Glutamatergic neuron (in vitro differentiated cells): ENCODE results near the gene EPN2. TPM values are rescaled to one million over a fixed set of nuclear protein-coding genes. Genes with fewer than 3 reads are reported as not detected.

Experiments
- DNase-seq: peaks from one replicate; pipeline ENCODE4 v3.0.0; 2022
- H3K27ac Mint-ChIP-seq: one replicate; pipeline ENCODE4 v1.8.0; 2020; ENCODE audit warnings: mild to moderate bottlenecking, mixed read lengths, inconsistent platforms; ENCODE audit not compliant: unreplicated experiment
- H3K27me3 Mint-ChIP-seq: one replicate; pipeline ENCODE4 v1.8.0; 2020; ENCODE audit warnings: mild to moderate bottlenecking, moderate library complexity, mixed read lengths, inconsistent platforms; ENCODE audit not compliant: unreplicated experiment
- H3K36me3 Mint-ChIP-seq: one replicate; pipeline ENCODE4 v1.8.0; 2020; ENCODE audit warnings: mild to moderate bottlenecking, mixed read lengths, inconsistent platforms; ENCODE audit not compliant: unreplicated experiment
- H3K4me1 Mint-ChIP-seq: one replicate; pipeline ENCODE4 v1.8.0; 2020; ENCODE audit warnings: mild to moderate bottlenecking, low read depth, mixed read lengths, inconsistent platforms; ENCODE audit not compliant: unreplicated experiment
- H3K4me3 Mint-ChIP-seq: one replicate; pipeline ENCODE4 v1.8.0; 2020; ENCODE audit warnings: mild to moderate bottlenecking, mixed read lengths, inconsistent platforms; ENCODE audit not compliant: unreplicated experiment
- H3K9me3 Mint-ChIP-seq: one replicate; pipeline ENCODE4 v1.8.0; 2020; ENCODE audit warnings: mild to moderate bottlenecking, moderate library complexity, mixed read lengths, inconsistent platforms; ENCODE audit not compliant: unreplicated experiment
- total RNA-seq: library from RNA; stranded (reverse); fragmentation: NEBNext Ultra II Directional; extraction: Animal tissue kit (Norgen Biotek cat#: 25700); gene quantifications from one replicate; pipeline ENCODE4 v1.2.1, GENCODE V29; 2021; ENCODE audit not compliant: unreplicated experiment
- TF ChIP-seq, protein P1 (sequence below): fragments of 200-600 bp; sonication (generic); IDR thresholded peaks from one replicate; pipeline ENCODE4 v1.5.0; 2021; ENCODE audit not compliant: partially characterized antibody, unreplicated experiment

Gene EPN2
- total RNA-seq, 1 donor from 2014 or later, result 45.2 TPM

DNA sequence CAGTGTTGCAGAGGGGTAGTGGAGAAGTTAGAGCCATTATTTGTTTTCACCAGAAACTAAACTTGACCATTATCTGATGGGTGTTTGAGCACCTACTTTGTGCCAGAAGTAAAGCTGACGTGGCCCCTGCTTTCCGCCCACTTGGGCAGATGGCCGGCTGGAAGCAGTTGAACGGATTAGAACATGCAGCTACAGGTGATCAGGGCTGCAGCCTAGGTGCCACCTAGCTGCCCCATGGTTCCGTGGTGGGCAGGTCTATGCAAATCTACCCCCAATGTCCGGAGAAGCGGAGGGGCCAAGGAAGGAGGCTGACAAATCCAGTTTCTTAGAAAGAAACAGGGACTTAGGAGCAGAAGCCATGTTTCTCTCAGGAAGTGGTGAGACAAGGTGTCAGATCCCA lies 62.7 kb downstream of the EPN2 start:
- Mint-ChIP-seq H3K27me3 (no peaks in the 10 kb centered on the region), H3K4me3 (no peak overlapping the region), H3K9me3 (no peaks in the 10 kb centered on the region), H3K27ac (no peak overlapping the region), H3K36me3 (no peaks in the 10 kb centered on the region), H3K4me1 (no peaks in the 10 kb centered on the region)
- no peak for DNase-seq
- TF ChIP-seq, protein P1, sequence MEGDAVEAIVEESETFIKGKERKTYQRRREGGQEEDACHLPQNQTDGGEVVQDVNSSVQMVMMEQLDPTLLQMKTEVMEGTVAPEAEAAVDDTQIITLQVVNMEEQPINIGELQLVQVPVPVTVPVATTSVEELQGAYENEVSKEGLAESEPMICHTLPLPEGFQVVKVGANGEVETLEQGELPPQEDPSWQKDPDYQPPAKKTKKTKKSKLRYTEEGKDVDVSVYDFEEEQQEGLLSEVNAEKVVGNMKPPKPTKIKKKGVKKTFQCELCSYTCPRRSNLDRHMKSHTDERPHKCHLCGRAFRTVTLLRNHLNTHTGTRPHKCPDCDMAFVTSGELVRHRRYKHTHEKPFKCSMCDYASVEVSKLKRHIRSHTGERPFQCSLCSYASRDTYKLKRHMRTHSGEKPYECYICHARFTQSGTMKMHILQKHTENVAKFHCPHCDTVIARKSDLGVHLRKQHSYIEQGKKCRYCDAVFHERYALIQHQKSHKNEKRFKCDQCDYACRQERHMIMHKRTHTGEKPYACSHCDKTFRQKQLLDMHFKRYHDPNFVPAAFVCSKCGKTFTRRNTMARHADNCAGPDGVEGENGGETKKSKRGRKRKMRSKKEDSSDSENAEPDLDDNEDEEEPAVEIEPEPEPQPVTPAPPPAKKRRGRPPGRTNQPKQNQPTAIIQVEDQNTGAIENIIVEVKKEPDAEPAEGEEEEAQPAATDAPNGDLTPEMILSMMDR, result no peak

DNA sequence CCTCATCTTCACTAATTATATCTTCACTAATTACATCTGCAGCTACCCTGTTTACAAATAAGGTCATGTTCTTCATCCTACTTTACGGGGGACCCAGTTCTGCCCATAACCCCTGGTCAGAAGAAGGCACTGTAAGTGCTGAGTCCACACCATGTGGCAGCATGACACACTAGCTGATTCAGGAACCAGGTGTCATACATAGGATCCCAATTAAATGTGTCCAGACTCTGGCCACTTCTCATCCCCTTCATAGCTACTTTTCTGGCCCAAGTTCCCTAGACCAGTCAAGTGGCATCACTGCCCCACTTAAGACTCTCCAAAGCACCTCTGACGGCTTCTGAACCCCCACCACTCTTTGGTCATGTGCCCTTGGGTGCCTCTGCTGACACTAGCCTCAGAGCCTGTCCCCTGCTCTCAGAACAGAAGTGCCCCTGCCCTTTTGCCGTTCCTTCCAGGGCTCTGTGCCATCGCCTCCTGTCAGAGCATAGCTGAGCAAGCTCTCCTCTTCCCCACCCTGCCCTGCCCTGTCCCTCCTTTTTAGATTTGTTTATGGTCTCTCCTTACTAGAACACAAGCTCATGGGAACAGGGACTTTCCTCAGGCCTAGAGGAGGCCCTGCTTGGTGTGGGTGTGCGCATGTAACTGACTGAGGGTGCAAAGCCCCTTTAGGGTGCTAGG lies 64.2 kb downstream of the EPN2 start:
- Mint-ChIP-seq H3K4me3 (no peak overlapping the region), H3K36me3 (no peaks in the 10 kb centered on the region), H3K9me3 (no peaks in the 10 kb centered on the region), H3K27ac (no peak overlapping the region), H3K27me3 (peaks cover under 1% of the 10 kb centered on the region), H3K4me1 (no peaks in the 10 kb centered on the region)
- TF ChIP-seq, protein P1, result no peak
- DNase-seq, result no peak

DNA sequence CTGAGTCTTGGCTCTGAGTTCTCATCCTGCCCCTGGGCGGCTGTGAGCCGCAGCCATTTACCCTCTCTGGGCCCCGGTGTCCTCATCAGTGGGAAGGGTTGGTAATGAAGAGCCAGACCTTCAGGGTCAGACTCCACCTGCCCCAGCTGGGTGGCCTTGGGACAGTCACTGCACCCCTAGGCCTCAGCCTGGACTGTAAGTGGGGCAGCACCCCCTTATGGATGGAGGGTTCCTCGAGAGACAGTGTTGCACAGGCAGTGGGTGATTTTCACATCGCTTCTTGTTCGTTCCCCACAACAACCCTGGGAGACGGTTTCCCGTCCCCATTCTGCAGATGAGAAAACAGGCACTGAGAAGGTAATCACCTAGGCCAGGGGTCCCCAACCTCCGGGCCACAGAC lies 64.8 kb downstream of the EPN2 start:
- TF ChIP-seq, protein P1, result no peak
- Mint-ChIP-seq H3K4me1 (no peaks in the 10 kb centered on the region), H3K9me3 (no peaks in the 10 kb centered on the region), H3K27ac (no peak overlapping the region), H3K4me3 (no peak overlapping the region), H3K36me3 (no peaks in the 10 kb centered on the region), H3K27me3 (peaks cover 2% of the 10 kb centered on the region)
- no peak for DNase-seq

DNA sequence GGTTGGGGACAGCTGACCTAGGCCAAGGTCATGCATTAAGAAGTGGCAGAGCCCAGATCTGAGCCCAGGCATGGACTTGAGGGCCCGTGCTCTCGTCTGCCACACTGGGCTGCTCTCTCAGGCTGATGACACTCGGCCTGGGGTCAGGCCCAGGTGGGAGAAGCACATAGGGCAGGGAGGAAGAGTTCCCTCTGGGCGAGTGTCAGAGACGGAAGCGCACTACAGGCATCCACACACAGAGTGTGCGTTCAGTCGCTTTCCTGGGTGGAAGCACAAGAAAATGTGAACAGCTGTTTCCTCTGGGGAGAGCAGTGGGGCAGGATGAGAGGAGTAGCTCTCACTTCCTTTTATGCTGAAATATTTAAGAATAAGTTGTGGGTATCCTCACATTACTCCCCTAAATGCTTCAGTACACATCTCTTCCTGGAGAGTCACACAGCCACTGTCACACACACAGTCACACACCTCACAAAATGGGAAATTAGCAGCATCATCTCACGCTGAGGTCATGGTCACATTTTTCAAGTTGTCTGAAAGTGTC lies 65.7 kb downstream of the EPN2 start:
- H3K9me3 Mint-ChIP-seq, result no peaks in the 10 kb centered on the region
- H3K4me1 Mint-ChIP-seq, result no peaks in the 10 kb centered on the region
- no peaks in the 10 kb centered on the region for H3K36me3 Mint-ChIP-seq
- DNase-seq, result no peak
- no peak overlapping the region for H3K27ac Mint-ChIP-seq
- H3K4me3 Mint-ChIP-seq, result no peak overlapping the region
- H3K27me3 Mint-ChIP-seq, result peaks cover 2% of the 10 kb centered on the region
- TF ChIP-seq, protein P1, result no peak

DNA sequence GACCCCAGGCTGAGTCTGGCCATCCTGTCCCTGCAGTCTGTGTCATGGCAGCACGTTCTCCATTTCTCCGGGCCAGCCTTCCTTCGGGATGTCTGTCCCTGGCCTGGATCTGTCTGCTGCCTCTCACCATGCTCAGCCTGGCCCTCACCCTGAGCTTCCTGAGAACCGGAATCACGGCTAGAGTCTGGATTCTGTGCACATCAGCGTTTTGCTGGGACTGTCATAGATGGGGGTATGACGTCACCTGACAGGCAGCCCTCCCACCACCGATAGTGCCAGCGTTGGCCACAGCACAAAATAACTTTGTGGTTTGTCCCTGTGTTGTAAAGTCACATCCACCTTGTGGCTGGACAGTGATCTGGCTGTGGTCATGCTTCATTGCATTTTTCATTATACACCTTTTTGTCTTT lies 66.2 kb downstream of the EPN2 start:
- no peak overlapping the region for H3K4me3 Mint-ChIP-seq
- peaks cover 2% of the 10 kb centered on the region for H3K27me3 Mint-ChIP-seq
- no peaks in the 10 kb centered on the region for H3K36me3 Mint-ChIP-seq
- TF ChIP-seq, protein P1, result no peak
- H3K27ac Mint-ChIP-seq, result no peak overlapping the region
- no peaks in the 10 kb centered on the region for H3K4me1 Mint-ChIP-seq
- DNase-seq, result no peak
- no peaks in the 10 kb centered on the region for H3K9me3 Mint-ChIP-seq
